ENCODE data around the gene ATXN10. TPM values are rescaled to one million over a fixed set of nuclear protein-coding genes. Genes with fewer than 3 reads are reported as not detected.

The ATXN10 gene
- total and polyA plus RNA-seq, 10 of the 15 experiments (the other 5 are each of a cell fraction or from before 2014, with no cell fraction given), result 29.2 to 249 (median 146) TPM

DNA sequence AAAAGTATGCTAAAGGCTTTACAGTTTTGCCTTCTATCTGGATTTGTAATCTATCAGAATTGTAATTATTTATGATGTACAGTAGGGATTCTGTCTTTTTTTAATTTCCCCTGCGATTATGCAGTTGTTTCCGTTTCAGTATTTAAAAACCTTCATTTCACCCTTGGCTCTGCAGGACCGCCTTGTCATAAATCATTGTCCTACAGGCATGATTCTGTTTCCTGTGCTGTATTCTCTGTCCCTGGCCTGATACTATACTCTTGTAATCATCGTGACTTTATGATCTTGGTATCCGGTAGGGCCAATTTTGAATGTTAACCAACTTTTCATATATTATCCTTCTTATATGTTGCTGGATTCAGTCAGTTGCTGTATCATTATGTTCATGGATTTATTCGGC is 151.7 kb downstream of the ATXN10 start (continued):
- TF ChIP-seq, protein P1, sequence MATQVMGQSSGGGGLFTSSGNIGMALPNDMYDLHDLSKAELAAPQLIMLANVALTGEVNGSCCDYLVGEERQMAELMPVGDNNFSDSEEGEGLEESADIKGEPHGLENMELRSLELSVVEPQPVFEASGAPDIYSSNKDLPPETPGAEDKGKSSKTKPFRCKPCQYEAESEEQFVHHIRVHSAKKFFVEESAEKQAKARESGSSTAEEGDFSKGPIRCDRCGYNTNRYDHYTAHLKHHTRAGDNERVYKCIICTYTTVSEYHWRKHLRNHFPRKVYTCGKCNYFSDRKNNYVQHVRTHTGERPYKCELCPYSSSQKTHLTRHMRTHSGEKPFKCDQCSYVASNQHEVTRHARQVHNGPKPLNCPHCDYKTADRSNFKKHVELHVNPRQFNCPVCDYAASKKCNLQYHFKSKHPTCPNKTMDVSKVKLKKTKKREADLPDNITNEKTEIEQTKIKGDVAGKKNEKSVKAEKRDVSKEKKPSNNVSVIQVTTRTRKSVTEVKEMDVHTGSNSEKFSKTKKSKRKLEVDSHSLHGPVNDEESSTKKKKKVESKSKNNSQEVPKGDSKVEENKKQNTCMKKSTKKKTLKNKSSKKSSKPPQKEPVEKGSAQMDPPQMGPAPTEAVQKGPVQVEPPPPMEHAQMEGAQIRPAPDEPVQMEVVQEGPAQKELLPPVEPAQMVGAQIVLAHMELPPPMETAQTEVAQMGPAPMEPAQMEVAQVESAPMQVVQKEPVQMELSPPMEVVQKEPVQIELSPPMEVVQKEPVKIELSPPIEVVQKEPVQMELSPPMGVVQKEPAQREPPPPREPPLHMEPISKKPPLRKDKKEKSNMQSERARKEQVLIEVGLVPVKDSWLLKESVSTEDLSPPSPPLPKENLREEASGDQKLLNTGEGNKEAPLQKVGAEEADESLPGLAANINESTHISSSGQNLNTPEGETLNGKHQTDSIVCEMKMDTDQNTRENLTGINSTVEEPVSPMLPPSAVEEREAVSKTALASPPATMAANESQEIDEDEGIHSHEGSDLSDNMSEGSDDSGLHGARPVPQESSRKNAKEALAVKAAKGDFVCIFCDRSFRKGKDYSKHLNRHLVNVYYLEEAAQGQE (IDR thresholded peaks at IDR 0.05; ENCODE audit: low read depth, low read length), result no peak
- no peak for TF ChIP-seq GABPA (IDR thresholded peaks at IDR 0.05; ENCODE audit: low read depth)

DNA sequence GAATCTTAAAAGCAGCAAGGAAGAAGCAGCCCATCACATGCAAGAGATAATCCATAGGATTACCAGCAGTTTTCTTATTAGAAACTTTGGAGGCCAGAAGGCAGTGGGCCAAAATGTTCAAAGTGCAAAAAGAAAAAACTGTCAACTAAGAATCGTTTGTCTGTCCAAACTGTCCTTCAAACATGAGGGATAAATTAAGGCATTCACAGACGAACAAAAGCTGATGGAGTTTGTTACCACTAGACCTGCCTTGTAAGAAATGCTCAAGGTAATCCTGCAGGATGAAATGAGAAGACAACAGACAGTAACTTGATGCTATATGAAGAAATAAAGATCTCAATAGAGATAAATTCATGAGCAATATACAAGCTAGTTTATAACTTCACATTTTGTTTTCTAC is 154.9 kb downstream of the ATXN10 start:
- peaks cover 0 to 3% of the 10 kb centered on the region in 2 experiments; a peak in 2 of 4 replicates for H3K36me3 ChIP-seq (ENCODE audit: control insufficient read depth in 2 of 2, insufficient read depth in 2 of 2, low read length in 1 of 2)
- H2AFZ ChIP-seq (ENCODE audit: control insufficient read depth, low read depth, low read length), result no peak overlapping the region
- H3K9ac ChIP-seq (ENCODE audit: control insufficient read depth, insufficient read depth, low read length), result no peak overlapping the region
- RAD21 ChIA-PET (ENCODE audit: unreplicated experiment), result no interaction called here
- no peak for ATAC-seq
- FAIRE-seq, result no peak
- no peaks in the 10 kb centered on the region for H3K4me1 ChIP-seq (ENCODE audit: control insufficient read depth, insufficient read depth, low read length)
- WGBS (ENCODE audit: insufficient coverage, insufficient replicate concordance, low lambda C conversion rate, missing lambda C conversion rate), result 96% methylated on average over 2 of the region's 2 CpGs
- DNase-seq (ENCODE audit: low read depth, low spot score), result no peak
- H3K4me3 ChIP-seq, result no peak overlapping the region
- H3K79me2 ChIP-seq (ENCODE audit: control insufficient read depth, insufficient read depth, low read length), result no peaks in the 10 kb centered on the region
- no peaks in the 10 kb centered on the region for H3K9me3 ChIP-seq (replicated peaks; ENCODE audit: control insufficient read depth, insufficient read depth, low read length)
- intact Hi-C loops (cut with micrococcal nuclease; ENCODE audit: unreplicated experiment) (no loop called here), in situ Hi-C loops (cut with MboI) (no loop called here)
- CTCF ChIA-PET, result interaction anchor here (1.2 kb wide), 2 partner anchors 36 to 180 kb away, joined by 3 to 4 read pairs; no protein-coding TSS in a partner anchor
- POLR2A ChIA-PET, result no interaction called here
- SMC1A ChIA-PET (ENCODE audit: uncharacterized antibody, unreplicated experiment), result interaction anchor here (0.7 to 1.5 kb wide), 2 partner anchors 36 to 263 kb away, joined by 3 to 4 read pairs; no protein-coding TSS in a partner anchor
- H4K20me1 ChIP-seq (ENCODE audit: control insufficient read depth, insufficient read depth), result no peaks in the 10 kb centered on the region
- H3K4me2 ChIP-seq (ENCODE audit: control insufficient read depth, insufficient read depth), result no peak overlapping the region
- H3K27ac ChIP-seq (ENCODE audit: control insufficient read depth, insufficient read depth), result no peak overlapping the region
- no TSS peak for BruUV-seq (replicated peaks)
- no peaks in the 10 kb centered on the region for H3K27me3 ChIP-seq (replicated peaks in 1 of 2; ENCODE audit: control insufficient read depth in 2 of 2, insufficient read depth in 2 of 2, low read length in 1 of 2)
- TF ChIP-seq POU2F2 (IDR thresholded peaks at IDR 0.05; ENCODE audit: borderline replicate concordance, low read depth, low read length) (no peak), TAF1 (IDR thresholded peaks at IDR 0.05; ENCODE audit: borderline replicate concordance, low read depth, low read length) (no peak), MTA3 (IDR thresholded peaks at IDR 0.05; ENCODE audit: borderline replicate concordance, low read length) (no peak), HCFC1 (IDR thresholded peaks at IDR 0.05; ENCODE audit: low read length) (no peak), SMC3 (IDR thresholded peaks at IDR 0.05; ENCODE audit: borderline replicate concordance, low read length) (no peak), SUZ12 (IDR thresholded peaks at IDR 0.05; ENCODE audit: unreplicated experiment) (no peak), SP1 (IDR thresholded peaks at IDR 0.05; ENCODE audit: low read depth, low read length) (no peak), SMAD1 (IDR thresholded peaks at IDR 0.05; ENCODE audit: low read depth, partially characterized antibody) (no peak), MXI1 (IDR thresholded peaks at IDR 0.05; ENCODE audit: low read depth, low read length) (no peak), KLF5 (IDR thresholded peaks at IDR 0.05; ENCODE audit: partially characterized antibody) (no peak)
- TF ChIP-seq, protein P2, sequence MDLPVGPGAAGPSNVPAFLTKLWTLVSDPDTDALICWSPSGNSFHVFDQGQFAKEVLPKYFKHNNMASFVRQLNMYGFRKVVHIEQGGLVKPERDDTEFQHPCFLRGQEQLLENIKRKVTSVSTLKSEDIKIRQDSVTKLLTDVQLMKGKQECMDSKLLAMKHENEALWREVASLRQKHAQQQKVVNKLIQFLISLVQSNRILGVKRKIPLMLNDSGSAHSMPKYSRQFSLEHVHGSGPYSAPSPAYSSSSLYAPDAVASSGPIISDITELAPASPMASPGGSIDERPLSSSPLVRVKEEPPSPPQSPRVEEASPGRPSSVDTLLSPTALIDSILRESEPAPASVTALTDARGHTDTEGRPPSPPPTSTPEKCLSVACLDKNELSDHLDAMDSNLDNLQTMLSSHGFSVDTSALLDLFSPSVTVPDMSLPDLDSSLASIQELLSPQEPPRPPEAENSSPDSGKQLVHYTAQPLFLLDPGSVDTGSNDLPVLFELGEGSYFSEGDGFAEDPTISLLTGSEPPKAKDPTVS (IDR thresholded peaks at IDR 0.05; ENCODE audit: low read depth, low read length), result no peak
- TF ChIP-seq, protein P3, sequence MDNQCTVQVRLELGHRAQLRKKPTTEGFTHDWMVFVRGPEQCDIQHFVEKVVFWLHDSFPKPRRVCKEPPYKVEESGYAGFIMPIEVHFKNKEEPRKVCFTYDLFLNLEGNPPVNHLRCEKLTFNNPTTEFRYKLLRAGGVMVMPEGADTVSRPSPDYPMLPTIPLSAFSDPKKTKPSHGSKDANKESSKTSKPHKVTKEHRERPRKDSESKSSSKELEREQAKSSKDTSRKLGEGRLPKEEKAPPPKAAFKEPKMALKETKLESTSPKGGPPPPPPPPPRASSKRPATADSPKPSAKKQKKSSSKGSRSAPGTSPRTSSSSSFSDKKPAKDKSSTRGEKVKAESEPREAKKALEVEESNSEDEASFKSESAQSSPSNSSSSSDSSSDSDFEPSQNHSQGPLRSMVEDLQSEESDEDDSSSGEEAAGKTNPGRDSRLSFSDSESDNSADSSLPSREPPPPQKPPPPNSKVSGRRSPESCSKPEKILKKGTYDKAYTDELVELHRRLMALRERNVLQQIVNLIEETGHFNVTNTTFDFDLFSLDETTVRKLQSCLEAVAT (IDR thresholded peaks at IDR 0.05), result no peak
- TF ChIP-seq, protein P4, sequence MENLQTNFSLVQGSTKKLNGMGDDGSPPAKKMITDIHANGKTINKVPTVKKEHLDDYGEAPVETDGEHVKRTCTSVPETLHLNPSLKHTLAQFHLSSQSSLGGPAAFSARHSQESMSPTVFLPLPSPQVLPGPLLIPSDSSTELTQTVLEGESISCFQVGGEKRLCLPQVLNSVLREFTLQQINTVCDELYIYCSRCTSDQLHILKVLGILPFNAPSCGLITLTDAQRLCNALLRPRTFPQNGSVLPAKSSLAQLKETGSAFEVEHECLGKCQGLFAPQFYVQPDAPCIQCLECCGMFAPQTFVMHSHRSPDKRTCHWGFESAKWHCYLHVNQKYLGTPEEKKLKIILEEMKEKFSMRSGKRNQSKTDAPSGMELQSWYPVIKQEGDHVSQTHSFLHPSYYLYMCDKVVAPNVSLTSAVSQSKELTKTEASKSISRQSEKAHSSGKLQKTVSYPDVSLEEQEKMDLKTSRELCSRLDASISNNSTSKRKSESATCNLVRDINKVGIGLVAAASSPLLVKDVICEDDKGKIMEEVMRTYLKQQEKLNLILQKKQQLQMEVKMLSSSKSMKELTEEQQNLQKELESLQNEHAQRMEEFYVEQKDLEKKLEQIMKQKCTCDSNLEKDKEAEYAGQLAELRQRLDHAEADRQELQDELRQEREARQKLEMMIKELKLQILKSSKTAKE (IDR thresholded peaks at IDR 0.05; ENCODE audit: low read depth, poor library complexity, severe bottlenecking), result no peak

Data from GM12878 (cell line).